Smooth muscle cell (in vitro differentiated cells): ENCODE results near the gene TAF1A. TPM values are rescaled to one million over a fixed set of nuclear protein-coding genes. Genes with fewer than 3 reads are reported as not detected.

Experiments used
- DNase-seq: peaks from one replicate; lab custom pipeline; 2025; ENCODE audit not compliant: unreplicated experiment; lab: John Stamatoyannopoulos, UW
- H2AFZ ChIP-seq: fragments of 200-600 bp; sonication (generic); 2 replicates; pipeline ENCODE4 v1.6.0; 2016; ENCODE audit warnings: antibody characterized with exemption, low read depth, mild to moderate bottlenecking
- H3F3A ChIP-seq: fragments of 200-600 bp; sonication (generic); 2 replicates; pipeline ENCODE4 v1.6.0; 2017; ENCODE audit warnings: antibody characterized with exemption, low read depth
- H3K27ac ChIP-seq: fragments of 200-600 bp; sonication (generic); 2 replicates; pipeline ENCODE4 v1.5.1; 2016; ENCODE audit warnings: low read depth, mild to moderate bottlenecking
- H3K27me3 ChIP-seq: fragments of 200-600 bp; sonication (generic); 2 replicates; pipeline ENCODE4 v1.6.1; 2016; ENCODE audit warnings: low read depth, mild to moderate bottlenecking
- H3K36me3 ChIP-seq: fragments of 200-600 bp; sonication (generic); 2 replicates; pipeline ENCODE4 v1.5.1; 2016; ENCODE audit warnings: low read depth
- H3K4me1 ChIP-seq: fragments of 200-600 bp; sonication (generic); 2 replicates; pipeline ENCODE4 v1.5.1; 2016; ENCODE audit warnings: low read depth
- H3K4me2 ChIP-seq: fragments of 200-600 bp; sonication (generic); 2 replicates; pipeline ENCODE4 v1.6.0; 2016; ENCODE audit warnings: mild to moderate bottlenecking
- H3K4me3 ChIP-seq: fragments of 200-600 bp; sonication (generic); 2 replicates; pipeline ENCODE4 v1.5.1; 2016; ENCODE audit warnings: mild to moderate bottlenecking
- H3K79me2 ChIP-seq: fragments of 200-600 bp; sonication (generic); 2 replicates; pipeline ENCODE4 v1.6.0; 2016; ENCODE audit warnings: low read depth, mild to moderate bottlenecking
- H3K9ac ChIP-seq: fragments of 200-600 bp; sonication (generic); 2 replicates; pipeline ENCODE4 v1.6.0; 2016; ENCODE audit warnings: low read depth
- H3K9me3 ChIP-seq: fragments of 200-600 bp; sonication (generic); replicated peaks from 2 replicates; pipeline ENCODE4 v1.5.1; 2016; ENCODE audit warnings: low read depth
- H4K20me1 ChIP-seq: fragments of 200-600 bp; sonication (generic); 2 replicates; pipeline ENCODE4 v1.6.0; 2016; ENCODE audit warnings: low read depth
- WGBS: methylation state at CpG from one replicate; pipeline ENCODE4 v1.1.7; 2016; ENCODE audit warnings: low lambda C conversion rate; 5-methylcytosine and 5-hydroxymethylcytosine counted together
- polyA plus RNA-seq: library from polyadenylated mRNA; unstranded; fragments of >200 nt; fragmentation: Nextera tagmentation; extraction: Ambion mirVana; gene quantifications from 2 replicates; pipeline ENCODE4 v1.2.1, GENCODE V29; 2016
- total RNA-seq: library from RNA; depleted of rRNA; stranded (reverse); fragments of >200 nt; gene quantifications from 2 replicates; pipeline ENCODE4 v1.2.3, GENCODE V29; 2014
- TF ChIP-seq, protein P1 (sequence below): fragments of 200-600 bp; sonication (generic); IDR thresholded peaks from 2 replicates; pipeline ENCODE4 v1.5.1; 2017; ENCODE audit warnings: borderline replicate concordance, mild to moderate bottlenecking, antibody characterized with exemption; ENCODE audit not compliant: insufficient read depth, poor library complexity, severe bottlenecking

TAF1A gene
- total and polyA plus RNA-seq, 2 experiments from 2014 or later: 5.1 to 7.4 TPM

DNA sequence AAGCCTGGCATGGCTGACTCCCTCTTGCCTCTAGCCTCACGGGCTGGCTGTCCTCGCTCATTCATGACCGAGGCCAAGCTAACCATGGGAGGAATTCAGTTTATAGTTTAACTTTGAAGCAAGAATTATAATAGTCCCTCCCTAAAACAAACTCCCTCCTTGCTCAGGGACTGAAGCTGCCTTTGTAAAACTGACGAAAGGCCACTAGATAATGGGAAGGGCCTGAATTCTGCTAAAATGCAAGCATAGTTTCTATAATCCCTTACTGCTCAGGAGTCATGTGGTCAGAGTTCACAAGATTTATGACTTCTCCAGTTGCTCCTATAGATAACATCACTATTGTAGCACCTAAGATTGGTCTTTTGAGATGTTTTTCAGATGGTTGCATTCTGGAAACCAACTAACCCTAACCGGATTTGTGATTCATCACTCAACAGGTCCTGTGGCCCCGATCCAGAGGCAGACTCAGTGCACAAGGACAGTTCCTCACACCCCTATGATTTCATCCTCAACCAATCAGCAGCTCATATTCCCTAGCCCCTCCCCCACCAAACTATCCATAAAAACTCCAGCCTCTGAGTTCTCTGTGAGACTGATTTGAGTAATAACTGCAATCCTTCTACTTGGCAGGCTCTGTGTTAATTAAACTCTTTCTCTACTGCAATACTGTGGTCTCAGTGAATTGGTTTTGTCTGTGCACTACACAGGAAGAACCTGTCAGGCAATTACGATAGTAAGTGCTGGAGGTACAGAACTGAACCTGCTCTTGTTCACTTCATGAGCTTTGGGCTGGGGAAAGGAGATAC lies 68.2 kb downstream of the TAF1A start:
- no peak for DNase-seq
- Histone ChIP-seq H3K4me1 (no peaks in the 10 kb centered on the region), H3K9me3 (no peaks in the 10 kb centered on the region), H3K36me3 (no peaks in the 10 kb centered on the region), H3F3A (no peaks in the 10 kb centered on the region), H3K27me3 (no peaks in the 10 kb centered on the region), H3K9ac (no peak overlapping the region), H3K4me3 (no peak overlapping the region), H3K27ac (no peak overlapping the region), H3K79me2 (no peaks in the 10 kb centered on the region), H3K4me2 (no peak overlapping the region), H2AFZ (no peak overlapping the region), H4K20me1 (no peaks in the 10 kb centered on the region)
- WGBS: 77% methylated on average over 7 of the region's 7 CpGs
- TF ChIP-seq, protein P1, sequence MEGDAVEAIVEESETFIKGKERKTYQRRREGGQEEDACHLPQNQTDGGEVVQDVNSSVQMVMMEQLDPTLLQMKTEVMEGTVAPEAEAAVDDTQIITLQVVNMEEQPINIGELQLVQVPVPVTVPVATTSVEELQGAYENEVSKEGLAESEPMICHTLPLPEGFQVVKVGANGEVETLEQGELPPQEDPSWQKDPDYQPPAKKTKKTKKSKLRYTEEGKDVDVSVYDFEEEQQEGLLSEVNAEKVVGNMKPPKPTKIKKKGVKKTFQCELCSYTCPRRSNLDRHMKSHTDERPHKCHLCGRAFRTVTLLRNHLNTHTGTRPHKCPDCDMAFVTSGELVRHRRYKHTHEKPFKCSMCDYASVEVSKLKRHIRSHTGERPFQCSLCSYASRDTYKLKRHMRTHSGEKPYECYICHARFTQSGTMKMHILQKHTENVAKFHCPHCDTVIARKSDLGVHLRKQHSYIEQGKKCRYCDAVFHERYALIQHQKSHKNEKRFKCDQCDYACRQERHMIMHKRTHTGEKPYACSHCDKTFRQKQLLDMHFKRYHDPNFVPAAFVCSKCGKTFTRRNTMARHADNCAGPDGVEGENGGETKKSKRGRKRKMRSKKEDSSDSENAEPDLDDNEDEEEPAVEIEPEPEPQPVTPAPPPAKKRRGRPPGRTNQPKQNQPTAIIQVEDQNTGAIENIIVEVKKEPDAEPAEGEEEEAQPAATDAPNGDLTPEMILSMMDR: no peak

Other genes with a start within 250 kb of the TAF1A start
- gene HHIPL2, start 41.8 kb downstream of the TAF1A start, total RNA-seq: 0.63 TPM in 1 of 2 replicates, not detected in the other
- 1.1 and 1.3 TPM in 2 replicates for gene HHIPL2, start 41.8 kb downstream of the TAF1A start, polyA plus RNA-seq
- 64.0 and 71.2 TPM in 2 replicates for gene MIA3, start 28.2 kb upstream of the TAF1A start, total RNA-seq
- gene MIA3, start 28.2 kb upstream of the TAF1A start, polyA plus RNA-seq: 56.8 and 61.8 TPM in 2 replicates
- gene AIDA, start 122.6 kb upstream of the TAF1A start, total RNA-seq: 50.9 and 60.9 TPM in 2 replicates
- 33.6 and 40.6 TPM in 2 replicates for gene AIDA, start 122.6 kb upstream of the TAF1A start, polyA plus RNA-seq
- 64.3 and 75.0 TPM in 2 replicates for gene BROX, start 122.6 kb upstream of the TAF1A start, total RNA-seq
- gene BROX, start 122.6 kb upstream of the TAF1A start, polyA plus RNA-seq: 13.3 and 15.9 TPM in 2 replicates
- not detected in 2 replicates for gene FAM177B, start 147.3 kb upstream of the TAF1A start, total RNA-seq
- gene FAM177B, start 147.3 kb upstream of the TAF1A start, polyA plus RNA-seq: not detected in 2 replicates
- 8.4 and 10.4 TPM in 2 replicates for gene DISP1, start 225.1 kb upstream of the TAF1A start, total RNA-seq
- 4.5 and 5.6 TPM in 2 replicates for gene DISP1, start 225.1 kb upstream of the TAF1A start, polyA plus RNA-seq